HCT116 (cell line): ENCODE data around the gene PIAS4. TPM values are rescaled to one million over a fixed set of nuclear protein-coding genes. Genes with fewer than 3 reads are reported as not detected.

Experiments
- ATAC-seq: fragments of 200-7000 bp; cut with Tn5 transposase; 2 replicates; pipeline ENCODE4 v1.9.1; 2020; ENCODE audit warnings: mild to moderate bottlenecking, moderate library complexity
- BruUV-seq: library from RNA; stranded (reverse); fragments of 400-500 nt; replicated peaks from 2 replicates; lab custom pipeline; 2021; lab: Mats Ljungman, UMichigan
- CTCF ChIA-PET: fragments of 300-600 bp; sonication (Branson Sonifier 250); formaldehyde crosslinking; loops from one replicate; lab custom pipeline; 2021; ENCODE audit warnings: antibody characterized with exemption; lab: Charles Lee
- POLR2A ChIA-PET: fragments of 300-600, 350-600 bp; sonication (Branson Sonifier 250); formaldehyde crosslinking; loops from one replicate; lab custom pipeline; 2021; ENCODE audit warnings: antibody characterized with exemption; lab: Charles Lee
- RAD21 ChIA-PET, 2 experiments: fragments of 300-600 bp; sonication (Branson Sonifier 250); formaldehyde crosslinking; loops; one replicate each; lab custom pipeline; 2023; ENCODE audit warnings: low total read pairs in 2 of 2; ENCODE audit not compliant: uncharacterized antibody in 2 of 2, unreplicated experiment in 2 of 2, low non-redundant PET in 1 of 2; lab: Charles Lee
- DNase-seq: peaks from one replicate; pipeline ENCODE4 v3.0.0-alpha.2; 2010; ENCODE audit warnings: low read depth, low spot score
- H2AFZ ChIP-seq: fragments of 200-600 bp; shearing (Covaris generic), sonication (generic); 2 replicates; pipeline ENCODE4 v1.6.1; 2017; ENCODE audit warnings: low read depth, mixed run types, mixed read lengths, antibody characterized with exemption, low read length; ENCODE audit not compliant: poor library complexity, severe bottlenecking
- H3K27ac ChIP-seq: 2 replicates; pipeline ENCODE4 v1.5.1; 2012; ENCODE audit warnings: low read depth, low read length
- H3K27me3 ChIP-seq: fragments of 200-600 bp; sonication (generic); 2 replicates; pipeline ENCODE4 v1.6.1; 2016; ENCODE audit warnings: mixed run types, low read length, mixed read lengths; ENCODE audit not compliant: insufficient read depth
- H3K36me3 ChIP-seq, 2 experiments: fragments of 200-500 bp in 1 of 2; fragments of 200-600 bp in 1 of 2; sonication (Bioruptor generic) in 1 of 2; sonication (generic) in 1 of 2; 2 replicates each; pipeline versions ENCODE4 v1.5.1 to v1.6.1; 2014 to 2016; ENCODE audit warnings: low read length in 2 of 2, inconsistent platforms in 1 of 2, mixed read lengths in 1 of 2, mixed run types in 1 of 2; ENCODE audit not compliant: insufficient read depth in 2 of 2, control insufficient read depth in 1 of 2
- H3K4me1 ChIP-seq, 2 experiments: fragments of 200-600 bp in 1 of 2; sonication (generic) in 1 of 2; 2 replicates each; pipeline versions ENCODE4 v1.5.1 to v1.6.1; 2012 to 2017; ENCODE audit warnings: low read length in 2 of 2, inconsistent platforms in 1 of 2, mild to moderate bottlenecking in 1 of 2, mixed read lengths in 1 of 2, mixed run types in 1 of 2, moderate library complexity in 1 of 2; ENCODE audit not compliant: insufficient read depth in 2 of 2, control insufficient read depth in 1 of 2
- H3K4me2 ChIP-seq: fragments of 200-600 bp; sonication (generic); 2 replicates; pipeline ENCODE4 v1.6.1; 2017; ENCODE audit warnings: mixed run types, low read length, mixed read lengths
- H3K4me3 ChIP-seq, 2 experiments: fragments of 200-600 bp in 1 of 2; sonication (generic) in 1 of 2; replicated peaks in 1 of 2; 2 replicates each; pipeline ENCODE4 v1.5.1; 2011 to 2016; ENCODE audit warnings: low read length in 2 of 2, control low read depth in 1 of 2, low read depth in 1 of 2, mild to moderate bottlenecking in 1 of 2, mixed read lengths in 1 of 2, mixed run types in 1 of 2
- H3K79me2 ChIP-seq: fragments of 200-600 bp; sonication (generic); 2 replicates; pipeline ENCODE4 v1.6.1; 2017; ENCODE audit warnings: mild to moderate bottlenecking, mixed run types, low read length, moderate library complexity, mixed read lengths; ENCODE audit not compliant: insufficient read depth
- H3K9ac ChIP-seq: fragments of 200-600 bp; sonication (generic); 2 replicates; pipeline ENCODE4 v1.6.1; 2016; ENCODE audit warnings: low read length, mixed read lengths
- H3K9me2 ChIP-seq: fragments of 200-600 bp; sonication (generic), shearing (Covaris generic); 2 replicates; pipeline ENCODE4 v1.6.1; 2017; ENCODE audit warnings: mixed run types, mild to moderate bottlenecking, moderate library complexity; ENCODE audit not compliant: insufficient read depth
- H3K9me3 ChIP-seq, 2 experiments: fragments of 200-500 bp in 1 of 2; fragments of 200-600 bp in 1 of 2; sonication (Bioruptor generic) in 1 of 2; sonication (generic) in 1 of 2; 2 replicates each; pipeline ENCODE4 v1.6.1; 2014 to 2017; ENCODE audit warnings: low read length in 2 of 2, mixed read lengths in 2 of 2, inconsistent platforms in 1 of 2, low read depth in 1 of 2, mild to moderate bottlenecking in 1 of 2, mixed run types in 1 of 2, moderate library complexity in 1 of 2; ENCODE audit not compliant: control insufficient read depth in 1 of 2, insufficient read depth in 1 of 2
- H4K20me1 ChIP-seq: fragments of 200-600 bp; sonication (generic), shearing (Covaris generic); 2 replicates; pipeline ENCODE4 v1.6.1; 2017; ENCODE audit warnings: mixed run types, mild to moderate bottlenecking, moderate library complexity; ENCODE audit not compliant: insufficient read depth
- EGR1 ChIP-seq: IDR thresholded peaks from 2 replicates; pipeline ENCODE4 v1.6.1; 2012; ENCODE audit warnings: low read depth
- MAX ChIP-seq: IDR thresholded peaks from 2 replicates; pipeline ENCODE4 v1.6.1; 2012
- POLR2A ChIP-seq: IDR thresholded peaks from 2 replicates; pipeline ENCODE4 v1.7.0; 2011; ENCODE audit warnings: borderline replicate concordance; ENCODE audit not compliant: insufficient read depth, insufficient read length; ENCODE audit errors: extremely low read depth
- POLR2AphosphoS5 ChIP-seq: IDR thresholded peaks from 2 replicates; pipeline ENCODE4 v1.6.1; 2011; ENCODE audit warnings: mild to moderate bottlenecking, low read depth, low read length, moderate library complexity
- TCF7L2 ChIP-seq: IDR thresholded peaks from 2 replicates; pipeline ENCODE4 v1.7.0; 2011; ENCODE audit warnings: borderline replicate concordance, inconsistent platforms; ENCODE audit not compliant: insufficient read depth, insufficient read length; ENCODE audit errors: extremely low read depth
- ZBTB33 ChIP-seq: IDR thresholded peaks from 2 replicates; pipeline ENCODE4 v1.6.1; 2011; ENCODE audit warnings: mild to moderate bottlenecking, low read length, moderate library complexity; ENCODE audit not compliant: insufficient replicate concordance; ENCODE audit errors: extremely low read depth
- ZFX ChIP-seq: fragments of 450-650 bp; IDR thresholded peaks from 2 replicates; pipeline ENCODE4 v1.6.1; 2017
- intact Hi-C: fragments of 100-400 bp; cut with micrococcal nuclease; formaldehyde crosslinking; loops from 2 replicates; pipeline ENCODE4 v1.10.0; 2022
- total RNA-seq: library from RNA; stranded (reverse); gene quantifications from one replicate; pipeline ENCODE4 v1.2.1, GENCODE V29; 2021; ENCODE audit not compliant: unreplicated experiment
- TF ChIP-seq, protein P1 (sequence below): IDR thresholded peaks from 2 replicates; pipeline ENCODE4 v1.6.1; 2012

Gene PIAS4
- total RNA-seq, 1 experiment from 2014 or later = 28.4 TPM

GRCh38 chr19:4066682-4067395 lies 59.3 kb downstream of the PIAS4 start, which contains the start of gene ZBTB7A:
Gene ZBTB7A, minus strand, starts transcription at chr19:4066899. Its CDS starts 11,667 bp downstream, at chr19:4055232.
- Histone ChIP-seq H3K36me3 (peaks cover 0 to 11% of the 10 kb centered on the region in 2 experiments; a peak in 1 of 4 replicates), H3K9me2 (no peaks in the 10 kb centered on the region), H3K4me3 (peak within 1 kb of the TSS; percentile 75 to 82), H3K79me2 (peaks cover 33% of the 10 kb centered on the region), H3K4me1 (peaks cover 23 to 34% of the 10 kb centered on the region in 2 experiments), H2AFZ (no peak within 1 kb of the TSS), H3K27ac (peak within 1 kb of the TSS; percentile 78), H3K9me3 (no peaks in the 10 kb centered on the region), H3K4me2 (peak within 1 kb of the TSS; percentile 89), H4K20me1 (peaks cover 3% of the 10 kb centered on the region; the same call in 1 of the 2 replicates), H3K27me3 (no peaks in the 10 kb centered on the region), H3K9ac (peak within 1 kb of the TSS; percentile 91)
- DNase-seq (peak; percentile 53), ATAC-seq (peak; percentile 35)
- no TSS peak for BruUV-seq
- RAD21 ChIA-PET = interaction anchor here in 1 of 2 experiments (0.7 kb wide), 1 partner anchor 14 kb away, joined by 6 read pairs; no protein-coding TSS in a partner anchor
- CTCF ChIA-PET = interaction anchor here (0.9 kb wide), 1 partner anchor 73 kb away, joined by 3 read pairs; no protein-coding TSS in a partner anchor
- intact Hi-C loops = loop anchor here (5.0 to 10.0 kb wide), 3 partner anchors 68 to 362 kb away; partner anchors contain the start of genes ANKRD24, PIP5K1C, SIRT6 and TJP3
- POLR2A ChIA-PET = interaction anchor here (0.5 kb wide), 1 partner anchor 181 kb away, joined by 3 read pairs; no protein-coding TSS in a partner anchor
- TF ChIP-seq MAX (0 out of 2 replicates have a peak, but pooled peaks have one; percentile 27), EGR1 (peak; percentile 49; the same call in 1 of the 2 replicates), ZBTB33 (no peak), ZFX (peak; percentile 15; the same call in 1 of the 2 replicates), TCF7L2 (peak; percentile 28), POLR2AphosphoS5 (peak; percentile 50; the same call in 1 of the 2 replicates), POLR2A (peak; percentile 22)
- TF ChIP-seq, protein P1, sequence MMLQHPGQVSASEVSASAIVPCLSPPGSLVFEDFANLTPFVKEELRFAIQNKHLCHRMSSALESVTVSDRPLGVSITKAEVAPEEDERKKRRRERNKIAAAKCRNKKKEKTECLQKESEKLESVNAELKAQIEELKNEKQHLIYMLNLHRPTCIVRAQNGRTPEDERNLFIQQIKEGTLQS = no peak
